Keratinocyte (primary cell): ENCODE data around the gene CCL13. TPM values are rescaled to one million over a fixed set of nuclear protein-coding genes. Genes with fewer than 3 reads are reported as not detected.

Source experiments
- DNase-seq: peaks from one replicate; pipeline ENCODE4 v3.0.0-alpha.2; 2011; ENCODE audit warnings: low read depth, missing footprints, low spot score
- FAIRE-seq: peaks from 2 replicates; lab custom pipeline; 2011; peaks lifted over from hg19 to GRCh38; lab: Jason Lieb, UNC
- H2AFZ ChIP-seq: 2 replicates; pipeline ENCODE4 v1.6.0; 2012; ENCODE audit warnings: low read length, control low read depth, inconsistent platforms; ENCODE audit not compliant: control insufficient read depth
- H3K27ac ChIP-seq: 2 replicates; pipeline ENCODE4 v1.5.1; 2011; ENCODE audit warnings: low read length; ENCODE audit not compliant: control insufficient read depth, insufficient read depth
- H3K27me3 ChIP-seq: 3 replicates; pipeline ENCODE4 v1.6.0; 2011; ENCODE audit warnings: low read length; ENCODE audit not compliant: control insufficient read depth, insufficient read depth; ENCODE audit errors: extremely low read depth
- H3K36me3 ChIP-seq, 2 experiments: 2 replicates in 1 of 2; 3 replicates in 1 of 2; pipeline ENCODE4 v1.5.1; 2011; ENCODE audit warnings: low read length in 2 of 2, mild to moderate bottlenecking in 1 of 2; ENCODE audit not compliant: control insufficient read depth in 2 of 2, insufficient read depth in 2 of 2; ENCODE audit errors: extremely low read depth in 1 of 2
- H3K4me1 ChIP-seq: 3 replicates; pipeline ENCODE4 v1.5.1; 2011; ENCODE audit warnings: low read length; ENCODE audit not compliant: control insufficient read depth, insufficient read depth; ENCODE audit errors: extremely low read depth
- H3K4me2 ChIP-seq: 3 replicates; pipeline ENCODE4 v1.6.0; 2011; ENCODE audit warnings: low read depth, low read length; ENCODE audit not compliant: control insufficient read depth, insufficient read depth; ENCODE audit errors: extremely low read depth
- H3K4me3 ChIP-seq, 3 experiments: fragments of 200-600 bp in 1 of 3; sonication (generic) in 1 of 3; 2 replicates in 2 of 3; 3 replicates in 1 of 3; pipeline ENCODE4 v1.5.1; 2011 to 2016; ENCODE audit warnings: low read length in 3 of 3, mild to moderate bottlenecking in 3 of 3, control low read depth in 2 of 3, inconsistent platforms in 1 of 3, low read depth in 1 of 3, mixed read lengths in 1 of 3, mixed run types in 1 of 3, moderate library complexity in 1 of 3; ENCODE audit not compliant: control insufficient read depth in 2 of 3, insufficient read depth in 2 of 3; ENCODE audit errors: extremely low read depth in 1 of 3
- H3K79me2 ChIP-seq: 2 replicates; pipeline ENCODE4 v1.6.0; 2012; ENCODE audit warnings: low read length; ENCODE audit not compliant: control insufficient read depth, insufficient read depth
- H3K9ac ChIP-seq: 3 replicates; pipeline ENCODE4 v1.6.0; 2011; ENCODE audit warnings: low read length; ENCODE audit not compliant: control insufficient read depth, insufficient read depth; ENCODE audit errors: extremely low read depth
- H3K9me1 ChIP-seq: 3 replicates; pipeline ENCODE4 v1.6.0; 2011; ENCODE audit warnings: low read length; ENCODE audit not compliant: control insufficient read depth, insufficient read depth; ENCODE audit errors: extremely low read depth
- H3K9me3 ChIP-seq: 2 replicates; pipeline ENCODE4 v1.5.1; 2012; ENCODE audit warnings: low read depth, low read length; ENCODE audit not compliant: control insufficient read depth
- H4K20me1 ChIP-seq: 3 replicates; pipeline ENCODE4 v1.6.0; 2011; ENCODE audit warnings: low read length; ENCODE audit not compliant: control insufficient read depth, insufficient read depth; ENCODE audit errors: extremely low read depth
- EZH2 ChIP-seq: IDR thresholded peaks from one replicate; pipeline ENCODE4 v1.6.1; 2012; ENCODE audit warnings: inconsistent platforms, mild to moderate bottlenecking, low read length, moderate library complexity
- dilution Hi-C: fragments of 300-500 bp; cut with MboI; formaldehyde crosslinking; loops from one replicate; pipeline ENCODE4 v1.7.0; 2020; ENCODE audit warnings: low sequenced_read_pairs; ENCODE audit not compliant: extremely low pct_ligation_motif_present
- polyA plus RNA-seq, 5 experiments: library from polyadenylated mRNA; depleted of rRNA in 3 of 5; stranded (reverse) in 3 of 5; stranded (forward) in 1 of 5; unstranded in 1 of 5; fragments of >200 nt; gene quantifications; 1 replicate in 1 of 5; 2 replicates in 3 of 5; 3 replicates in 1 of 5; pipeline versions ENCODE4 v1.2.1 to v1.2.3, GENCODE V29; 2011 to 2012; ENCODE audit warnings: missing spikeins in 2 of 5, low read depth in 1 of 5, low replicate concordance in 1 of 5
- TF ChIP-seq, protein P1 (sequence below), 3 experiments: IDR thresholded peaks in 1 of 3; conservative IDR thresholded peaks in 1 of 3; optimal IDR thresholded peaks in 1 of 3; 2 replicates in 2 of 3; 3 replicates in 1 of 3; pipeline versions ENCODE3 to v1.5.1; 2011; ENCODE audit warnings: low read length in 3 of 3, mild to moderate bottlenecking in 3 of 3, moderate library complexity in 2 of 3, control low read depth in 1 of 3, inconsistent platforms in 1 of 3; ENCODE audit not compliant: insufficient read depth in 2 of 3; ENCODE audit errors: extremely low read depth in 1 of 3

The CCL13 gene
- polyA plus RNA-seq, 1 donor (not counting 4 experiments of a cell fraction or from before 2014, with no cell fraction given), result not detected

DNA sequence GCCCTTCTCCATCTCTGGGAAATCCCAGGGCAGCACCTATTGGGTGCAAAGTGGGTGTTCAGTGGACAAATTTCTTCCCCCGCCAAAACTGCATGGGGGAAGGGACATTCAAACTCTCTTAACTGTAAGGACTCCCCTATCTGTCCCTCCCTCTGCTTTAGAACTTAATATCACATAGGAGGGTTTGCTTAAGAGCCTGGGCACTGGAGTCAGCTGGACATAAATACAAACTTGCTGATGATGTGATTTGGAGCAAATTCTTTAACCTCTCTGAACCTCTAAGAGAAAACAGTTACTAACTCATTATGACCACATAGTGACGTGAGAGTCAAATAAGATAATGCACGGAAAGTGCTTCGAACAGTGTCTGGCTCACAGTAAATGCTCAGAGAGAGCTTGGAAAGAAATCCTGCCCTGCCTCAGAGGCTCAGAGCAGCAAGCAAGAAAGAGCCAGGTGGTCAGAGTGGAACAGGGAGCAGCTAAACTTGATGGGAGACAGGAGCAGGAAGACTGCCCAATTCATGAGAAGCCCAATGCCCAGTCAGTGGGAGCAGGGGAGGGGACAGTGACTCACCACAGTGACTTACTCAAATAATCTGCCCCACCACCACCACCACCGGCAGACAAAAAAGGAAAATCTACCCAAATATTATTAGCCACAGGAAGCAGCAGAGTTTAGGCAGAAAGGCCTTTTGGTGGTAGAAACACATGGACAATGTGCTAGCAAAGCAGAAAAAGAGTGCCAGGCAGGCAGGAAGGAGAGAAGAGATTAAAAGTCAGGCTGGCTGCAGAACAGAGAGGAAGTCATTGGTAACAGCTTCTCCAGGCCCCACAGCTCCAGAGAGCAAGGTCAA, 30.6 kb downstream of the CCL13 start:
- H3K4me1 ChIP-seq, result no peaks in the 10 kb centered on the region
- dilution Hi-C loops, result no loop called here
- no peak overlapping the region for H3K4me2 ChIP-seq
- no peaks in the 10 kb centered on the region for H3K79me2 ChIP-seq
- no peaks in the 10 kb centered on the region for H3K27me3 ChIP-seq
- FAIRE-seq (no peak), DNase-seq (no peak)
- no peaks in the 10 kb centered on the region for H4K20me1 ChIP-seq
- no peaks in the 10 kb centered on the region for H3K36me3 ChIP-seq
- H3K27ac ChIP-seq, result no peak overlapping the region
- H3K9me1 ChIP-seq, result no peaks in the 10 kb centered on the region
- no peak overlapping the region for H3K4me3 ChIP-seq
- TF ChIP-seq, protein P1, sequence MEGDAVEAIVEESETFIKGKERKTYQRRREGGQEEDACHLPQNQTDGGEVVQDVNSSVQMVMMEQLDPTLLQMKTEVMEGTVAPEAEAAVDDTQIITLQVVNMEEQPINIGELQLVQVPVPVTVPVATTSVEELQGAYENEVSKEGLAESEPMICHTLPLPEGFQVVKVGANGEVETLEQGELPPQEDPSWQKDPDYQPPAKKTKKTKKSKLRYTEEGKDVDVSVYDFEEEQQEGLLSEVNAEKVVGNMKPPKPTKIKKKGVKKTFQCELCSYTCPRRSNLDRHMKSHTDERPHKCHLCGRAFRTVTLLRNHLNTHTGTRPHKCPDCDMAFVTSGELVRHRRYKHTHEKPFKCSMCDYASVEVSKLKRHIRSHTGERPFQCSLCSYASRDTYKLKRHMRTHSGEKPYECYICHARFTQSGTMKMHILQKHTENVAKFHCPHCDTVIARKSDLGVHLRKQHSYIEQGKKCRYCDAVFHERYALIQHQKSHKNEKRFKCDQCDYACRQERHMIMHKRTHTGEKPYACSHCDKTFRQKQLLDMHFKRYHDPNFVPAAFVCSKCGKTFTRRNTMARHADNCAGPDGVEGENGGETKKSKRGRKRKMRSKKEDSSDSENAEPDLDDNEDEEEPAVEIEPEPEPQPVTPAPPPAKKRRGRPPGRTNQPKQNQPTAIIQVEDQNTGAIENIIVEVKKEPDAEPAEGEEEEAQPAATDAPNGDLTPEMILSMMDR (optimal IDR thresholded peaks at IDR 0.05 in 1 of 3, IDR thresholded peaks at IDR 0.05 in 1 of 3, conservative IDR thresholded peaks at IDR 0.05 in 1 of 3; ENCODE audit: extremely low read depth in 1 of 3, insufficient read depth in 2 of 3, low read length in 3 of 3), result no peak
- no peak for TF ChIP-seq EZH2
- H2AFZ ChIP-seq, result no peak overlapping the region
- no peaks in the 10 kb centered on the region for H3K9me3 ChIP-seq
- no peak overlapping the region for H3K9ac ChIP-seq

DNA sequence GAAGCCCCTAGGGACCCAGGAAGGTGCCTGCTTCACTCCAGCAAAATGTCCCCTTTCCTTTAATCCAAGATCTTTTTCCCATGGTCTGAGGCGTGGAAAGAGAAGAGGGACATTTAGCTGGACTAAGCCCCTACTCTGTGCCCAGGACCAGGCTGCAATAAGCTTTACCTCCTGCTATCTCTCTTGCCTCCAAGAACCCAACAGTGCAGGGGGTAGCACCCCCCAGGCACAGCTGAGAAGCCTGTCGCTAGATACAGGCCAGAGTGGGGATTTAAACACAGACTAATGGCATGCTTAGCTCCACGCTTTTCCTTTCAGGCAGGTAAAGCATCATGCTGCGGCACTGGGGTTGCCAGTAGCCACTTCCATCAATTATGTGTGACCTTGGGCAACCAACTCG, 31.3 kb downstream of the CCL13 start:
- Histone ChIP-seq H3K27me3 (no peaks in the 10 kb centered on the region), H3K27ac (no peak overlapping the region), H3K4me1 (no peaks in the 10 kb centered on the region), H3K79me2 (no peaks in the 10 kb centered on the region), H3K9me3 (no peaks in the 10 kb centered on the region), H3K9me1 (no peaks in the 10 kb centered on the region), H4K20me1 (no peaks in the 10 kb centered on the region), H3K4me3 (no peak overlapping the region), H3K9ac (no peak overlapping the region), H3K36me3 (no peaks in the 10 kb centered on the region), H3K4me2 (no peak overlapping the region), H2AFZ (no peak overlapping the region)
- dilution Hi-C loops, result no loop called here
- no peak for DNase-seq
- FAIRE-seq, result no peak
- TF ChIP-seq EZH2, result no peak
- TF ChIP-seq, protein P1 (optimal IDR thresholded peaks at IDR 0.05 in 1 of 3, IDR thresholded peaks at IDR 0.05 in 1 of 3, conservative IDR thresholded peaks at IDR 0.05 in 1 of 3; ENCODE audit: extremely low read depth in 1 of 3, insufficient read depth in 2 of 3, low read length in 3 of 3), result no peak
